ENCODE results near the gene COL4A2.

DNA sequence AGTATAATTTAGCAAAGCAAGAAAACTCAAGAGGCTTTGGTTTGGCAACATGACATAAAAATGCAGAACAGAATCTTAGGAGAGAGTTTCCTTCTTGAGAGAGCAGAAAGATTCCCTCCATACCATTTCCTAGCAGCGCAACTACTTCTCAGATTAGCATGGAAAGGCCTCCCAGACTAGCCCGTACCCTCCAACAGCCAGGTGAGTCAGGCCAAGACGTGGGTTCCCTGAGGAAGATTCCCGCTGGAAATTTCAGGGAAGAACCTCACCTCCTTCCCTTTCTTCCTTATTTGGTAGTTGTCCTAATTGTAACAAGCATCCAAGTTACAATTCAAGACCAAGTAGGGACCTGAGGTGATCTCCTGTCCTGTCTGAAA lies 12.3 kb downstream of the COL4A2 start:
- TF ChIP-seq GATA2 (IDR thresholded peaks at IDR 0.05; ENCODE audit: low read depth, low read length) = no peak
- no peak for TF ChIP-seq GATA3 (IDR thresholded peaks at IDR 0.05; ENCODE audit: low read depth, low read length)

Measured in SH-SY5Y (cell line).